NCI-H446 (cell line): ENCODE data around the gene POLG.

Experiments
- DNase-seq, 2 experiments: peaks; one replicate each; lab custom pipeline; 2025; lab: John Stamatoyannopoulos, UW

The POLG gene

DNA sequence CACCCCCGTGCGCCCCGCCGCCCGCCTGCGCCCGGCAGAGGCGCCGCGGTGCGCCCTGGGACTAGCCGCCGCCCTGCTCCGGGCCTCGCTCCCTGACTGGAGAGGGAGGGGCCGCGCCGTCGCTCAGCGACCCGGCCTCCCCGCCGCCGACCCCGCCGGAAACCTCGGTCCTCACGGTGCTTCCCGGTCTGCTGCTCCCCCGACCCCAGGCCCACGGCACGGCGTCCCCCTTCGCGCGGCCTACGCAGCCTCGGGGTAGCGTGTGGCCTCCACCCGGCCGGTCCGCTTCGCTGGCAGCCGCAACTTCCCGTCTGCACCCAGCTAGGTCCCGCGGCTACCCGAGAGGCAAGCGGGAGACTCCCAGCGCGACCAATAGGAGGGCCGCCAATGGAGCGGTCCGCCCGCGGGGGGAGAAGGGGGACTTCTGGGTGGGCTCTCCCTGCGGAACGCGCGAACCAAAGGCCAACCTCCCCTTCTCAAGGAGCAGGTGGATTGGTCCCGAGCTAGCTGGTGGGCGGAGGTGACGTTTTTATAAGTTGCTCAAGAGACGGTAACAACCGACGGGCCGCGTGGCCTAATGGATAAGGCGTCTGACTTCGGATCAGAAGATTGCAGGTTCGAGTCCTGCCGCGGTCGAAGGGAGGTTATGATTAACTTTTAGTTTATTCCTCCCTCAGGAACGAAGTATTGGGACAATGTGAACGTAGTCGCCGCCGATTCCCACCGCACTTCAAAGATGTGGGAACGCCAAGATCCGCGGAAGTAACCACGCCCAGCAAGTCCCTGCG is at the start of gene POLG:
Gene POLG (minus strand): TSS at position 315 of the 788 bp plus-strand sequence. CDS start 1,070 bp downstream, outside the sequence.
- peak; percentile 94 to 98 for DNase-seq

- DNase-seq = no peak
Measured at GRCh38 chr15:89384176-89384604, 49.6 kb upstream of the POLG start.

DNA sequence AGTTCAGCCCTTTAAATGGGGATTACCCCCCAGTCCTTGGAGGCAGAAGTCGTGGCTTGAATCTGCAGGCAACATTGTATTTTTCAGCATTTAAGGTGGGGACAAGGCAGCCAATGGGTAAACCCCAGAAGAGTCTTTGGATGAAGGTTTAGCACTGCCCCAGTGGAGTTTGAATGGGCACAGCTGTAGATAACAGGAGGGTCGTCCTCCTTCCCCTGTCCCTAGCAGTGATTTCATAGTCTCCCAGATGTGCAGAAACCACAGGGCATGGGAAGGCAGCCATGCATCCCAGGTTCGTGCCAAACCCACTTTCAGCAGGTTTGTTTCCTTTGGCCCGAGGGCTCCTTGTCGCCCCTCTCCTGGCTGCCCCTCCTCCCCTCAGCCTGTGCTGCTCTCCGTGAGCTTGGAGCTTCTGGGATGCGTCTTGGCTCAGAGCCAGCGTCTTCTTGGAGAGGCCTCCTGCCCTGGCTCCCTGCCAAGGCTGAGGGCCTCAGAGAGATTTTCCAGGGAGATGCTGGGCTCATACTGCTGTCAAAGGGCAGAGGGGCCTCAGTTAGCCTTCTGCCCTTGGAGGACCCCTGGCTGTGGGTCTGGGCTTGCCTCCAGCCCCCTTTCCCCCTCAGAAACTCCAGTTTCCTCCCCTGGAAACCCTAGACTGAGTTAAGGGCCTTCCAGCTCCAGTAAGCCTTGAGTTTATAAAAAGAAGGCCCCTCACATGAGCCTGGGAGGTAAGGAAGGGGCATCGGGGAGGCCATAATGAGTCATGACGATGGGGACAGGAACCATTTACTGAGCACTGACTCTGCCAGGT is 48.9 kb upstream of the POLG start:
- DNase-seq = peak; percentile 72 to 95

GRCh38 chr15:89381888-89382686 is 47.5 kb upstream of the POLG start:
- no peak for DNase-seq

- no peak for DNase-seq
Measured at GRCh38 chr15:89381331-89381730, 46.7 kb upstream of the POLG start.

- no peak for DNase-seq
Measured at GRCh38 chr15:89379818-89380217, 45.2 kb upstream of the POLG start.

DNA sequence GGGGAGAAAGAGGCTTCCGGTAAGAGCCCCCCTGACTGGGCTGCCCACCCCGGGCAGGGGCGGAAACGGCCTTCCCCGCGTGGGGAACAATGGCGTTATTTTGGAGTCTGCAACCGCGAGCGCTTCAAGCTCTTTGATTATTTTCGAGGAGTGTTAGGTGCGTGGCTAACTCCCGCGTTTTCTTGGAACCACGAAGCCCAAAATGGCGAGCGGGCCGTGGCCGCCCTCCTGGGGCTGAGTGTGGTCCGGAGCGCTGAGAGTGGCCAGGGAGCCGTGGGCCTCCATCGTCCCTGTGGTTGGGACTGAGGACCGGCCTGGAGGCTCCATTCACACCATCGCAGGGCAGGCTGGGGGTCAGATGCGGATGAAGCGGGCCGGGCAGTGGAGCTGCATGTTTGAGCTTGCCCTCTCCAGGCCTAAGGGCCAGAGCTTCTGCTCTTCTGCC is 44.6 kb upstream of the POLG start:
- no peak for DNase-seq

- DNase-seq = no peak
Measured at GRCh38 chr15:89378296-89379151, 43.9 kb upstream of the POLG start.

- DNase-seq = no peak
Measured at GRCh38 chr15:89377842-89378295, 43.2 kb upstream of the POLG start.

GRCh38 chr15:89377024-89377841 is 42.6 kb upstream of the POLG start:
- DNase-seq = no peak

GRCh38 chr15:89376388-89376787 is 41.8 kb upstream of the POLG start:
- no peak for DNase-seq

GRCh38 chr15:89375093-89376005 is 40.7 kb upstream of the POLG start:
- no peak for DNase-seq

DNA sequence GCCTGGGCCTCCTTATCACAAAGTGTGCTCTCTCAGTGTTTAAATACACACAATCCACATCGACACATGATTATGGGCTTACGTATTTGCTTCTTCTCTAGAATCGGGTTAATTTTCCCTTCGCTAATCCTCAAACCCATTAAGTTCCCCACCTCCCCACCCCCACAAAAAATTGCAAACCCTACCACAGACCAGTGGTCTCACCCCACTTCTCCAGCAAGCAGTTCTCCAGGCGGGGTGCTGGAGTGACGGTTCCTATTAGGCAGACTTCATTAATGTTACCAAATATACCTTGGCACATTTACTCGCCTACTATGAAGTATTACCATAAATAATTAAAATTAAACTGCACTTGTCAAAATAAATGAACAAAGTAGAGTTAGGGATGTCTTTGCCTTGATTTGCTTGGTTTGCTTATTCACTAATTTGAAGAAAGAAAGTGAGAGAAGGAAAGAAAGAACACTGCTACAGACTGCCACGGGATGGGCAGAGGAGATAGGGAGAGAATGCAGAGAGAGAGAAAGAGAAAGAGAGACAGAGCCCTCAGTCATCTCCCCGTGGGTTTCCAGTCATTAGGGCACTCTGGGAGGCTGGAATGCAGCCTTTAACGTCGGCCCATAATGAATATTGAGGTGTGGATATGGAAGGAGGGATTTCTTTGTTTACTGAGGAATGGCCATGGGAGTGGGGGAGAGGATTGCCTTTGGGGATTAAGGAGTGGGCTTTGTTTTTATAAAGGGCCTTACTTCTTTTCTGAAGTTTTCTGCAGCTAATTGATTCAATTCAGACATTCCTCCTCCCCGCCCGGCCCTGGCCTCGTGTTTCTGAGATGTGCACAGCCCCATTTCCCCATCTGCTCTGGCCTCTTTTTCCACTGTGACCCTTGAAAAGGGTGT is 39.7 kb upstream of the POLG start:
- no peak for DNase-seq

- DNase-seq = no peak
Measured at GRCh38 chr15:89372069-89372935, 37.7 kb upstream of the POLG start.

DNA sequence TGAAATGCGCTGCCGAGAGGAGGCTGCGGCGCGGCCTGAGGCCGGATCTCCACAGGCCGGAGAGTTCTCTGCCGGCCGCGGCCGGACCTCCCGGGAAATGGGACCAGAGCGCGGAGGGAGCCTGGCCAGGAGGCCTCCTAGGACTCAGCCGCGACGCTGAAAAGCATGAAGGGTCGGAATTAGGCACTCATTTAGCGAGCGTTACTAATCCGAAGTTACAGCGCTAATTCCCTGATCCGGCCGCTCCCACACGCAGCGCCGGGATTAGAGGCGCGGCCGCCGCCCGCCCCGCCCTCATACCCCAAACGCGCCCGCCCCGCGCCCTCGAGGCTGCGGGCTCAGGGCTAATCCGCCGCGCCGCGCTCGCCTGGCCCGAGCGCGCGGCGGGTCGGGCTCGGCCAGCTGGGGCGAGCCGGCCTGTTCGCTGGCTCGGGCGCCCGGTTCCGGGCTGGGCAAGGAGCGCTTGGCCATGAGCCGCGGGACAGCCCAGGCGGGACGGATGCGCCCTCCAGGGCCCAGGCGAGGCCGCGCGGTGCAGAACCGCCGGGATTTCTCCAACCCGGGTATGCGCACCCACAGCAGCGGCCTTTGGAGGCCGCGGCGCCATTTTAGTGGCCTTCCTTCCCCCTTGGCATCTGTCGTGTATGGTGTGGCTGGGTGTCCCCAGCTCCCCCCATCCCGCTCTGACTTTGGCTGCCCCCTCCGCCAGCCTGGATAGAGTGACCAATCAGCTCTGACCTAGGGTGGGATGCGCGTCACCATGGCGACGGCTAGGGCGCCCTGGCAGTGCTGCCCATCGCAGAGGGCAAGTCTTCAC is 36.8 kb upstream of the POLG start:
- DNase-seq = no peak

- no peak for DNase-seq
Measured at GRCh38 chr15:89370978-89371227, 36.3 kb upstream of the POLG start.
